A673 (cell line): ENCODE measurements around the gene TRIL. TPM values are rescaled to one million over a fixed set of nuclear protein-coding genes. Genes with fewer than 3 reads are reported as not detected.

Experiments used
- BruUV-seq: library from RNA; stranded (reverse); fragments of 400-500 nt; replicated peaks from 2 replicates; lab custom pipeline; 2021; lab: Mats Ljungman, UMichigan
- CTCF ChIA-PET: fragments of 300-600 bp; sonication (Branson Sonifier 250); formaldehyde crosslinking; loops from one replicate; lab custom pipeline; 2022; ENCODE audit warnings: antibody characterized with exemption; lab: Charles Lee
- POLR2A ChIA-PET: fragments of 300-600 bp; sonication (Branson Sonifier 250); formaldehyde crosslinking; loops from one replicate; lab custom pipeline; 2022; ENCODE audit warnings: antibody characterized with exemption; ENCODE audit not compliant: low non-redundant PET; lab: Charles Lee
- DNase-seq: peaks from one replicate; pipeline ENCODE4 v3.0.0-alpha.2; 2015; ENCODE audit warnings: low spot score
- H3K27ac ChIP-seq: fragments of 200-600 bp; sonication (generic); 2 replicates; pipeline ENCODE4 v1.5.1; 2016; ENCODE audit warnings: mixed run types, low read depth, mild to moderate bottlenecking, mixed read lengths, antibody characterized with exemption, low read length; ENCODE audit not compliant: poor library complexity, severe bottlenecking
- H3K27me3 ChIP-seq: fragments of 200-600 bp; sonication (generic); replicated peaks from 2 replicates; pipeline ENCODE4 v1.6.1; 2017; ENCODE audit warnings: mixed run types, low read depth, mild to moderate bottlenecking, mixed read lengths, antibody characterized with exemption, low read length; ENCODE audit not compliant: insufficient read depth, poor library complexity
- H3K36me3 ChIP-seq: fragments of 200-600 bp; sonication (generic); 2 replicates; pipeline ENCODE4 v1.6.1; 2016; ENCODE audit warnings: mixed run types, mild to moderate bottlenecking, mixed read lengths, antibody characterized with exemption, low read length; ENCODE audit not compliant: insufficient read depth, poor library complexity, severe bottlenecking
- H3K4me1 ChIP-seq: fragments of 200-600 bp; sonication (generic); 2 replicates; pipeline ENCODE4 v1.6.1; 2017; ENCODE audit warnings: mixed run types, mild to moderate bottlenecking, mixed read lengths, antibody characterized with exemption, low read length; ENCODE audit not compliant: insufficient read depth, poor library complexity, severe bottlenecking
- H3K4me3 ChIP-seq: fragments of 200-600 bp; sonication (generic); 2 replicates; pipeline ENCODE4 v1.5.1; 2016; ENCODE audit warnings: low read depth, mixed run types, mild to moderate bottlenecking, mixed read lengths, low read length; ENCODE audit not compliant: poor library complexity, severe bottlenecking
- H3K9me3 ChIP-seq: fragments of 200-600 bp; sonication (generic); 2 replicates; pipeline ENCODE4 v1.6.1; 2016; ENCODE audit warnings: mixed run types, low read depth, mild to moderate bottlenecking, mixed read lengths, antibody characterized with exemption, low read length; ENCODE audit not compliant: poor library complexity, severe bottlenecking
- EZH2 ChIP-seq: fragments of 200-600 bp; sonication (generic); IDR thresholded peaks from 2 replicates; pipeline ENCODE4 v1.6.1; 2017; ENCODE audit warnings: borderline replicate concordance, low read depth, mild to moderate bottlenecking, mixed read lengths, antibody characterized with exemption, low read length; ENCODE audit not compliant: poor library complexity, severe bottlenecking
- intact Hi-C: fragments of 100-400 bp; cut with micrococcal nuclease; formaldehyde crosslinking; loops from one replicate; pipeline ENCODE4 v1.10.0; 2022; ENCODE audit not compliant: unreplicated experiment
- total RNA-seq: library from RNA; stranded (reverse); gene quantifications from 2 replicates; pipeline ENCODE4 v1.2.3, GENCODE V29; 2021
- TF ChIP-seq, protein P1 (sequence below): fragments of 300-800, 200-600 bp; sonication (generic); conservative IDR thresholded peaks from 2 replicates; pipeline ENCODE4 v1.5.1; 2017; ENCODE audit warnings: low read depth, mild to moderate bottlenecking, antibody characterized with exemption, low read length, moderate library complexity, mixed read lengths

TRIL gene
- total RNA-seq, 1 experiment from 2014 or later: 4.8 TPM

GRCh38 chr7:28919510-28919909 lies 38.6 kb downstream of the TRIL start:
- Histone ChIP-seq H3K4me1 (peaks cover 16% of the 10 kb centered on the region), H3K27ac (no peak overlapping the region), H3K4me3 (no peak overlapping the region), H3K9me3 (no peaks in the 10 kb centered on the region), H3K36me3 (no peaks in the 10 kb centered on the region), H3K27me3 (no peaks in the 10 kb centered on the region)
- no TSS peak for BruUV-seq
- ChIA-PET CTCF (no interaction called here), POLR2A (no interaction called here)
- intact Hi-C loops: no loop called here
- no peak for DNase-seq
- TF ChIP-seq, protein P1, sequence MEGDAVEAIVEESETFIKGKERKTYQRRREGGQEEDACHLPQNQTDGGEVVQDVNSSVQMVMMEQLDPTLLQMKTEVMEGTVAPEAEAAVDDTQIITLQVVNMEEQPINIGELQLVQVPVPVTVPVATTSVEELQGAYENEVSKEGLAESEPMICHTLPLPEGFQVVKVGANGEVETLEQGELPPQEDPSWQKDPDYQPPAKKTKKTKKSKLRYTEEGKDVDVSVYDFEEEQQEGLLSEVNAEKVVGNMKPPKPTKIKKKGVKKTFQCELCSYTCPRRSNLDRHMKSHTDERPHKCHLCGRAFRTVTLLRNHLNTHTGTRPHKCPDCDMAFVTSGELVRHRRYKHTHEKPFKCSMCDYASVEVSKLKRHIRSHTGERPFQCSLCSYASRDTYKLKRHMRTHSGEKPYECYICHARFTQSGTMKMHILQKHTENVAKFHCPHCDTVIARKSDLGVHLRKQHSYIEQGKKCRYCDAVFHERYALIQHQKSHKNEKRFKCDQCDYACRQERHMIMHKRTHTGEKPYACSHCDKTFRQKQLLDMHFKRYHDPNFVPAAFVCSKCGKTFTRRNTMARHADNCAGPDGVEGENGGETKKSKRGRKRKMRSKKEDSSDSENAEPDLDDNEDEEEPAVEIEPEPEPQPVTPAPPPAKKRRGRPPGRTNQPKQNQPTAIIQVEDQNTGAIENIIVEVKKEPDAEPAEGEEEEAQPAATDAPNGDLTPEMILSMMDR: no peak
- no peak for TF ChIP-seq EZH2

DNA sequence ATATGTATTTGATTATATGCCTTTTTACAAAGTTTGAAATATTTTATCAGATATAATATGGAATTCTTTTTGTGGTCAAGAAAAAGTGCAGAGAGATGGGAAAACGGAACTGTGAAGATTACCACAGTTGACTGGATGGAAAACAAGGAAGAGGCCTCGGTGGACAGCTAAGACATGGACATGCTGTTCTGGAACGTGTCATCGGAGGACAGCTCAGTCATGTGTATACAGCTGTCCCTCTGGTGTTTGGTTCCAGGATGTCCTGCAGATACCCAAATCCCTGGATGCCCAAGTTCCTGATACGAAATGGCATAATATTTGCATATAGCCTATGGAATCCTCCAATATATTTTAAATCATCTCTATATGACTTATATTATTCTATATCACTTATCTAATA lies 49.4 kb downstream of the TRIL start:
- no peak for DNase-seq
- Histone ChIP-seq H3K27me3 (no peaks in the 10 kb centered on the region), H3K36me3 (no peaks in the 10 kb centered on the region), H3K27ac (no peak overlapping the region), H3K9me3 (peaks cover 6% of the 10 kb centered on the region), H3K4me1 (no peaks in the 10 kb centered on the region), H3K4me3 (no peak overlapping the region)
- POLR2A ChIA-PET: interaction anchor here (0.5 kb wide), 1 partner anchor 125 kb away, joined by 3 read pairs; no protein-coding TSS in a partner anchor
- CTCF ChIA-PET: interaction anchor here (1.7 kb wide), 1 partner anchor 13 kb away, joined by 4 read pairs; no protein-coding TSS in a partner anchor
- intact Hi-C loops: no loop called here
- no peak for TF ChIP-seq EZH2
- TF ChIP-seq, protein P1: no peak
- BruUV-seq: no TSS peak

- CTCF ChIA-PET: no interaction called here
- no peaks in the 10 kb centered on the region for H3K9me3 ChIP-seq
- no peaks in the 10 kb centered on the region for H3K27me3 ChIP-seq
- no peak for DNase-seq
- POLR2A ChIA-PET: no interaction called here
- TF ChIP-seq, protein P1: no peak
- no peak for TF ChIP-seq EZH2
- H3K4me1 ChIP-seq: no peaks in the 10 kb centered on the region
- H3K36me3 ChIP-seq: no peaks in the 10 kb centered on the region
- intact Hi-C loops: no loop called here
- no TSS peak for BruUV-seq
- no peak overlapping the region for H3K4me3 ChIP-seq
- H3K27ac ChIP-seq: no peak overlapping the region
These were observed 52.7 kb downstream of the TRIL start for GRCh38 chr7:28905464-28905863.
